ENCODE measurements around the gene RPE. TPM values are rescaled to one million over a fixed set of nuclear protein-coding genes. Genes with fewer than 3 reads are reported as not detected.

RPE gene
- total and polyA plus RNA-seq, 2 donors (not counting 1 experiment from before 2014, with no cell fraction given): 16.3 to 47.8 TPM

DNA sequence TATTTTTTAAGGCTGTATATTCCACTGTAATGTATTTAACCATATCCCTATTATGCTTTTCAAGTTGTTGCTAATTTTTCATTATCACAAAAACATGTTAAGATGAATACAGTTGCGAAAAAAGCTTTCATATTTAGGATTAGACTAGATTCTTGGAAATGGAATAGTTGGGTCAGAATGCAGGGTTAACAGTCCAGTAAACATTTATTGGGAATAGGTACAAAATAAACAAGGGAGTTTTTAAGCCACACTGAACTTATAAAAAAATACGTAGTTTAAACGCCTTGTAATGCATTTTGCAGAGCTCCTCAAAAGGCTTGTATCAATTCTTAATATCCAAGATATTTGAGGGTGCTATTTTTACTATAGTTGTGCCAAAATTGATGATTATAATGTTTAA is 35.6 kb downstream of the RPE start:
- H3K27ac Mint-ChIP-seq: no peak overlapping the region
- Histone ChIP-seq H3K9ac (ENCODE audit: low read length) (no peak overlapping the region), H3K4me2 (replicated peaks; ENCODE audit: low read depth, low read length, poor library complexity, severe bottlenecking) (no peak overlapping the region), H3K27me3 (replicated peaks in 1 of 4; ENCODE audit: control extremely low read depth in 1 of 4, control insufficient read depth in 3 of 4, insufficient read depth in 4 of 4, low read length in 3 of 4) (no peaks in the 10 kb centered on the region), H3K9me3 (ENCODE audit: control extremely low read depth in 1 of 3, control insufficient read depth in 2 of 3, insufficient read depth in 1 of 3, low read length in 2 of 3) (no peaks in the 10 kb centered on the region), H3K4me1 (ENCODE audit: control insufficient read depth in 2 of 2, insufficient read depth in 2 of 2, low read length in 2 of 2) (no peaks in the 10 kb centered on the region), H2AFZ (ENCODE audit: insufficient read depth, low read depth, low read length, poor library complexity, severe bottlenecking) (no peak overlapping the region), H3K36me3 (replicated peaks in 1 of 2; ENCODE audit: control extremely low read depth in 1 of 2, control insufficient read depth in 1 of 2, extremely low read depth in 1 of 2, insufficient read depth in 2 of 2, low read length in 1 of 2) (no peaks in the 10 kb centered on the region), H4K20me1 (ENCODE audit: control insufficient read depth, insufficient read depth, low read length, poor library complexity, severe bottlenecking) (no peaks in the 10 kb centered on the region), H3K79me2 (ENCODE audit: control insufficient read depth, insufficient read depth, low read length) (no peaks in the 10 kb centered on the region), H3K27ac (ENCODE audit: low read length in 2 of 2) (no peak overlapping the region), H3K4me3 (ENCODE audit: control extremely low read depth in 1 of 5, extremely low read depth in 1 of 5, insufficient read depth in 1 of 5, low read depth in 2 of 5, low read length in 4 of 5) (no peak overlapping the region)
- DNase-seq (no peak), ATAC-seq (ENCODE audit: low read depth) (no peak)
- H3K4me3 Mint-ChIP-seq: no peak overlapping the region
- no peaks in the 10 kb centered on the region for H3K27me3 Mint-ChIP-seq
- ChIA-PET POLR2A (no interaction called here), CTCF (no interaction called here)
- no peaks in the 10 kb centered on the region for H3K9me3 Mint-ChIP-seq (ENCODE audit: insufficient read depth)
- intact Hi-C loops (cut with micrococcal nuclease): no loop called here
- WGBS (ENCODE audit: insufficient coverage): no CpG with 5 or more reads among the region's 3 CpGs
- TF ChIP-seq, protein P1, sequence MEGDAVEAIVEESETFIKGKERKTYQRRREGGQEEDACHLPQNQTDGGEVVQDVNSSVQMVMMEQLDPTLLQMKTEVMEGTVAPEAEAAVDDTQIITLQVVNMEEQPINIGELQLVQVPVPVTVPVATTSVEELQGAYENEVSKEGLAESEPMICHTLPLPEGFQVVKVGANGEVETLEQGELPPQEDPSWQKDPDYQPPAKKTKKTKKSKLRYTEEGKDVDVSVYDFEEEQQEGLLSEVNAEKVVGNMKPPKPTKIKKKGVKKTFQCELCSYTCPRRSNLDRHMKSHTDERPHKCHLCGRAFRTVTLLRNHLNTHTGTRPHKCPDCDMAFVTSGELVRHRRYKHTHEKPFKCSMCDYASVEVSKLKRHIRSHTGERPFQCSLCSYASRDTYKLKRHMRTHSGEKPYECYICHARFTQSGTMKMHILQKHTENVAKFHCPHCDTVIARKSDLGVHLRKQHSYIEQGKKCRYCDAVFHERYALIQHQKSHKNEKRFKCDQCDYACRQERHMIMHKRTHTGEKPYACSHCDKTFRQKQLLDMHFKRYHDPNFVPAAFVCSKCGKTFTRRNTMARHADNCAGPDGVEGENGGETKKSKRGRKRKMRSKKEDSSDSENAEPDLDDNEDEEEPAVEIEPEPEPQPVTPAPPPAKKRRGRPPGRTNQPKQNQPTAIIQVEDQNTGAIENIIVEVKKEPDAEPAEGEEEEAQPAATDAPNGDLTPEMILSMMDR (IDR thresholded peaks at IDR 0.05): no peak
- TF ChIP-seq EZH2 (IDR thresholded peaks at IDR 0.05; ENCODE audit: borderline replicate concordance, insufficient read depth, low read depth, low read length, poor library complexity, severe bottlenecking): no peak
- no peaks in the 10 kb centered on the region for H3K4me1 Mint-ChIP-seq

- no peak for ATAC-seq (ENCODE audit: low read depth)
- intact Hi-C loops (cut with micrococcal nuclease): no loop called here
- no peak overlapping the region for H3K27ac ChIP-seq (ENCODE audit: low read length in 2 of 2)
- H3K27ac Mint-ChIP-seq: no peak overlapping the region
- H3K9me3 ChIP-seq (ENCODE audit: control extremely low read depth in 1 of 3, control insufficient read depth in 2 of 3, insufficient read depth in 1 of 3, low read length in 2 of 3): peaks cover 0 to 6% (median 5%) of the 10 kb centered on the region in 3 donors
- H3K9me3 Mint-ChIP-seq (ENCODE audit: insufficient read depth): no peaks in the 10 kb centered on the region
- H2AFZ ChIP-seq (ENCODE audit: insufficient read depth, low read depth, low read length, poor library complexity, severe bottlenecking): no peak overlapping the region
- H3K27me3 ChIP-seq (replicated peaks in 1 of 4; ENCODE audit: control extremely low read depth in 1 of 4, control insufficient read depth in 3 of 4, insufficient read depth in 4 of 4, low read length in 3 of 4): no peaks in the 10 kb centered on the region
- DNase-seq: no peak
- no peak overlapping the region for H3K4me2 ChIP-seq (replicated peaks; ENCODE audit: low read depth, low read length, poor library complexity, severe bottlenecking)
- H3K9ac ChIP-seq (ENCODE audit: low read length): no peak overlapping the region
- no peak overlapping the region for H3K4me3 Mint-ChIP-seq
- H3K4me1 ChIP-seq (ENCODE audit: control insufficient read depth in 2 of 2, insufficient read depth in 2 of 2, low read length in 2 of 2): no peaks in the 10 kb centered on the region
- WGBS (ENCODE audit: insufficient coverage): 71% methylated on average over 1 of the region's 2 CpGs
- H4K20me1 ChIP-seq (ENCODE audit: control insufficient read depth, insufficient read depth, low read length, poor library complexity, severe bottlenecking): no peaks in the 10 kb centered on the region
- peaks cover 0 to 2% of the 10 kb centered on the region in 2 experiments for H3K36me3 ChIP-seq (replicated peaks in 1 of 2; ENCODE audit: control extremely low read depth in 1 of 2, control insufficient read depth in 1 of 2, extremely low read depth in 1 of 2, insufficient read depth in 2 of 2, low read length in 1 of 2)
- H3K4me1 Mint-ChIP-seq: no peaks in the 10 kb centered on the region
- no peak overlapping the region for H3K4me3 ChIP-seq (ENCODE audit: control extremely low read depth in 1 of 5, extremely low read depth in 1 of 5, insufficient read depth in 1 of 5, low read depth in 2 of 5, low read length in 4 of 5)
- no peak for TF ChIP-seq EZH2 (IDR thresholded peaks at IDR 0.05; ENCODE audit: borderline replicate concordance, insufficient read depth, low read depth, low read length, poor library complexity, severe bottlenecking)
- TF ChIP-seq, protein P1 (IDR thresholded peaks at IDR 0.05): no peak
- H3K27me3 Mint-ChIP-seq: no peaks in the 10 kb centered on the region
- POLR2A ChIA-PET: no interaction called here
- H3K79me2 ChIP-seq (ENCODE audit: control insufficient read depth, insufficient read depth, low read length): no peaks in the 10 kb centered on the region
- CTCF ChIA-PET: no interaction called here
These were observed 44.5 kb downstream of the RPE start for GRCh38 chr2:210046851-210047500.

All from B cell (primary cell).